HCT116 (cell line): ENCODE results near the gene MALRD1. TPM values are rescaled to one million over a fixed set of nuclear protein-coding genes. Genes with fewer than 3 reads are reported as not detected.

Source experiments
- ATAC-seq: fragments of 200-7000 bp; cut with Tn5 transposase; 2 replicates; pipeline ENCODE4 v1.9.1; 2020; ENCODE audit warnings: mild to moderate bottlenecking, moderate library complexity
- BruUV-seq: library from RNA; stranded (reverse); fragments of 400-500 nt; replicated peaks from 2 replicates; lab custom pipeline; 2021; lab: Mats Ljungman, UMichigan
- CTCF ChIA-PET: fragments of 300-600 bp; sonication (Branson Sonifier 250); formaldehyde crosslinking; loops from one replicate; lab custom pipeline; 2021; ENCODE audit warnings: antibody characterized with exemption; lab: Charles Lee
- POLR2A ChIA-PET: fragments of 300-600, 350-600 bp; sonication (Branson Sonifier 250); formaldehyde crosslinking; loops from one replicate; lab custom pipeline; 2021; ENCODE audit warnings: antibody characterized with exemption; lab: Charles Lee
- RAD21 ChIA-PET, 2 experiments: fragments of 300-600 bp; sonication (Branson Sonifier 250); formaldehyde crosslinking; loops; one replicate each; lab custom pipeline; 2023; ENCODE audit warnings: low total read pairs in 2 of 2; ENCODE audit not compliant: uncharacterized antibody in 2 of 2, unreplicated experiment in 2 of 2, low non-redundant PET in 1 of 2; lab: Charles Lee
- DNase-seq: peaks from one replicate; pipeline ENCODE4 v3.0.0-alpha.2; 2010; ENCODE audit warnings: low read depth, low spot score
- H2AFZ ChIP-seq: fragments of 200-600 bp; shearing (Covaris generic), sonication (generic); 2 replicates; pipeline ENCODE4 v1.6.1; 2017; ENCODE audit warnings: low read depth, mixed run types, mixed read lengths, antibody characterized with exemption, low read length; ENCODE audit not compliant: poor library complexity, severe bottlenecking
- H3K27ac ChIP-seq: 2 replicates; pipeline ENCODE4 v1.5.1; 2012; ENCODE audit warnings: low read depth, low read length
- H3K27me3 ChIP-seq: fragments of 200-600 bp; sonication (generic); 2 replicates; pipeline ENCODE4 v1.6.1; 2016; ENCODE audit warnings: mixed run types, low read length, mixed read lengths; ENCODE audit not compliant: insufficient read depth
- H3K36me3 ChIP-seq, 2 experiments: fragments of 200-500 bp in 1 of 2; fragments of 200-600 bp in 1 of 2; sonication (Bioruptor generic) in 1 of 2; sonication (generic) in 1 of 2; 2 replicates each; pipeline versions ENCODE4 v1.5.1 to v1.6.1; 2014 to 2016; ENCODE audit warnings: low read length in 2 of 2, inconsistent platforms in 1 of 2, mixed read lengths in 1 of 2, mixed run types in 1 of 2; ENCODE audit not compliant: insufficient read depth in 2 of 2, control insufficient read depth in 1 of 2
- H3K4me1 ChIP-seq, 2 experiments: fragments of 200-600 bp in 1 of 2; sonication (generic) in 1 of 2; 2 replicates each; pipeline versions ENCODE4 v1.5.1 to v1.6.1; 2012 to 2017; ENCODE audit warnings: low read length in 2 of 2, inconsistent platforms in 1 of 2, mild to moderate bottlenecking in 1 of 2, mixed read lengths in 1 of 2, mixed run types in 1 of 2, moderate library complexity in 1 of 2; ENCODE audit not compliant: insufficient read depth in 2 of 2, control insufficient read depth in 1 of 2
- H3K4me2 ChIP-seq: fragments of 200-600 bp; sonication (generic); 2 replicates; pipeline ENCODE4 v1.6.1; 2017; ENCODE audit warnings: mixed run types, low read length, mixed read lengths
- H3K4me3 ChIP-seq, 2 experiments: fragments of 200-600 bp in 1 of 2; sonication (generic) in 1 of 2; replicated peaks in 1 of 2; 2 replicates each; pipeline ENCODE4 v1.5.1; 2011 to 2016; ENCODE audit warnings: low read length in 2 of 2, control low read depth in 1 of 2, low read depth in 1 of 2, mild to moderate bottlenecking in 1 of 2, mixed read lengths in 1 of 2, mixed run types in 1 of 2
- H3K79me2 ChIP-seq: fragments of 200-600 bp; sonication (generic); 2 replicates; pipeline ENCODE4 v1.6.1; 2017; ENCODE audit warnings: mild to moderate bottlenecking, mixed run types, low read length, moderate library complexity, mixed read lengths; ENCODE audit not compliant: insufficient read depth
- H3K9ac ChIP-seq: fragments of 200-600 bp; sonication (generic); 2 replicates; pipeline ENCODE4 v1.6.1; 2016; ENCODE audit warnings: low read length, mixed read lengths
- H3K9me2 ChIP-seq: fragments of 200-600 bp; sonication (generic), shearing (Covaris generic); 2 replicates; pipeline ENCODE4 v1.6.1; 2017; ENCODE audit warnings: mixed run types, mild to moderate bottlenecking, moderate library complexity; ENCODE audit not compliant: insufficient read depth
- H3K9me3 ChIP-seq, 2 experiments: fragments of 200-500 bp in 1 of 2; fragments of 200-600 bp in 1 of 2; sonication (Bioruptor generic) in 1 of 2; sonication (generic) in 1 of 2; 2 replicates each; pipeline ENCODE4 v1.6.1; 2014 to 2017; ENCODE audit warnings: low read length in 2 of 2, mixed read lengths in 2 of 2, inconsistent platforms in 1 of 2, low read depth in 1 of 2, mild to moderate bottlenecking in 1 of 2, mixed run types in 1 of 2, moderate library complexity in 1 of 2; ENCODE audit not compliant: control insufficient read depth in 1 of 2, insufficient read depth in 1 of 2
- H4K20me1 ChIP-seq: fragments of 200-600 bp; sonication (generic), shearing (Covaris generic); 2 replicates; pipeline ENCODE4 v1.6.1; 2017; ENCODE audit warnings: mixed run types, mild to moderate bottlenecking, moderate library complexity; ENCODE audit not compliant: insufficient read depth
- CBX3 ChIP-seq: IDR thresholded peaks from 2 replicates; pipeline ENCODE4 v1.6.1; 2012; ENCODE audit warnings: low read depth
- CEBPB ChIP-seq: IDR thresholded peaks from 2 replicates; pipeline ENCODE4 v1.6.1; 2012; ENCODE audit warnings: low read depth
- EZH2 ChIP-seq: fragments of 200-600 bp; sonication (generic); IDR thresholded peaks from 2 replicates; pipeline ENCODE4 v1.6.1; 2017; ENCODE audit warnings: antibody characterized with exemption, mixed run types
- EZH2phosphoT487 ChIP-seq: fragments of 200-600 bp; IDR thresholded peaks from 2 replicates; pipeline ENCODE4 v1.6.1; 2018; ENCODE audit warnings: antibody characterized with exemption, borderline replicate concordance
- FOSL1 ChIP-seq: IDR thresholded peaks from 2 replicates; pipeline ENCODE4 v1.6.1; 2012; ENCODE audit warnings: low read depth
- JUND ChIP-seq: IDR thresholded peaks from 2 replicates; pipeline ENCODE4 v1.6.1; 2012
- POLR2A ChIP-seq: IDR thresholded peaks from 2 replicates; pipeline ENCODE4 v1.7.0; 2011; ENCODE audit warnings: borderline replicate concordance; ENCODE audit not compliant: insufficient read depth, insufficient read length; ENCODE audit errors: extremely low read depth
- SIN3A ChIP-seq: IDR thresholded peaks from 2 replicates; pipeline ENCODE4 v1.6.1; 2012; ENCODE audit warnings: low read depth
- SP1 ChIP-seq: IDR thresholded peaks from 2 replicates; pipeline ENCODE4 v1.6.1; 2012; ENCODE audit warnings: low read depth
- SRF ChIP-seq: IDR thresholded peaks from 2 replicates; pipeline ENCODE4 v1.6.1; 2012; ENCODE audit warnings: low read depth
- TCF7L2 ChIP-seq: IDR thresholded peaks from 2 replicates; pipeline ENCODE4 v1.7.0; 2011; ENCODE audit warnings: borderline replicate concordance, inconsistent platforms; ENCODE audit not compliant: insufficient read depth, insufficient read length; ENCODE audit errors: extremely low read depth
- ZFX ChIP-seq: fragments of 450-650 bp; IDR thresholded peaks from 2 replicates; pipeline ENCODE4 v1.6.1; 2017
- ZNF274 ChIP-seq: fragments of 200-500 bp; sonication (Bioruptor generic); IDR thresholded peaks from 2 replicates; pipeline ENCODE4 v1.6.1; 2014; ENCODE audit warnings: mild to moderate bottlenecking, low read depth, low read length, inconsistent platforms
- intact Hi-C: fragments of 100-400 bp; cut with micrococcal nuclease; formaldehyde crosslinking; loops from 2 replicates; pipeline ENCODE4 v1.10.0; 2022
- total RNA-seq: library from RNA; stranded (reverse); gene quantifications from one replicate; pipeline ENCODE4 v1.2.1, GENCODE V29; 2021; ENCODE audit not compliant: unreplicated experiment
- TF ChIP-seq, protein P1 (sequence below): IDR thresholded peaks from 2 replicates; pipeline ENCODE4 v1.6.1; 2012; ENCODE audit warnings: low read depth
- TF ChIP-seq, protein P2 (sequence below): IDR thresholded peaks from 2 replicates; pipeline ENCODE4 v1.6.1; 2012
- TF ChIP-seq, protein P3 (sequence below), 3 experiments: fragments of 200-600 bp in 1 of 3; sonication (generic) in 1 of 3; IDR thresholded peaks in 2 of 3; conservative IDR thresholded peaks in 1 of 3; 2 replicates each; pipeline ENCODE4 v1.5.1; 2012 to 2017; ENCODE audit warnings: low read depth in 2 of 3, low read length in 2 of 3, antibody characterized with exemption in 1 of 3, borderline replicate concordance in 1 of 3, control low read depth in 1 of 3, mild to moderate bottlenecking in 1 of 3, mixed read lengths in 1 of 3, mixed run types in 1 of 3, moderate library complexity in 1 of 3; ENCODE audit not compliant: insufficient read depth in 1 of 3

MALRD1 gene
- total RNA-seq, 1 experiment from 2014 or later = not detected

- ChIA-PET CTCF (no interaction called here), POLR2A (no interaction called here), RAD21 (no interaction called here)
- Histone ChIP-seq H3K4me2 (no peak overlapping the region), H3K9me3 (peaks cover 15 to 19% of the 10 kb centered on the region in 2 experiments; a peak in 3 of 4 replicates), H3K9ac (no peak overlapping the region), H2AFZ (no peak overlapping the region), H3K9me2 (no peaks in the 10 kb centered on the region), H3K27me3 (no peaks in the 10 kb centered on the region), H3K79me2 (no peaks in the 10 kb centered on the region), H3K36me3 (no peaks in the 10 kb centered on the region), H3K4me1 (no peaks in the 10 kb centered on the region), H3K4me3 (no peak overlapping the region), H3K27ac (no peak overlapping the region), H4K20me1 (no peaks in the 10 kb centered on the region)
- ATAC-seq (no peak), DNase-seq (no peak)
- no TSS peak for BruUV-seq
- intact Hi-C loops = no loop called here
- no peak for TF ChIP-seq SP1
- TF ChIP-seq, protein P1, sequence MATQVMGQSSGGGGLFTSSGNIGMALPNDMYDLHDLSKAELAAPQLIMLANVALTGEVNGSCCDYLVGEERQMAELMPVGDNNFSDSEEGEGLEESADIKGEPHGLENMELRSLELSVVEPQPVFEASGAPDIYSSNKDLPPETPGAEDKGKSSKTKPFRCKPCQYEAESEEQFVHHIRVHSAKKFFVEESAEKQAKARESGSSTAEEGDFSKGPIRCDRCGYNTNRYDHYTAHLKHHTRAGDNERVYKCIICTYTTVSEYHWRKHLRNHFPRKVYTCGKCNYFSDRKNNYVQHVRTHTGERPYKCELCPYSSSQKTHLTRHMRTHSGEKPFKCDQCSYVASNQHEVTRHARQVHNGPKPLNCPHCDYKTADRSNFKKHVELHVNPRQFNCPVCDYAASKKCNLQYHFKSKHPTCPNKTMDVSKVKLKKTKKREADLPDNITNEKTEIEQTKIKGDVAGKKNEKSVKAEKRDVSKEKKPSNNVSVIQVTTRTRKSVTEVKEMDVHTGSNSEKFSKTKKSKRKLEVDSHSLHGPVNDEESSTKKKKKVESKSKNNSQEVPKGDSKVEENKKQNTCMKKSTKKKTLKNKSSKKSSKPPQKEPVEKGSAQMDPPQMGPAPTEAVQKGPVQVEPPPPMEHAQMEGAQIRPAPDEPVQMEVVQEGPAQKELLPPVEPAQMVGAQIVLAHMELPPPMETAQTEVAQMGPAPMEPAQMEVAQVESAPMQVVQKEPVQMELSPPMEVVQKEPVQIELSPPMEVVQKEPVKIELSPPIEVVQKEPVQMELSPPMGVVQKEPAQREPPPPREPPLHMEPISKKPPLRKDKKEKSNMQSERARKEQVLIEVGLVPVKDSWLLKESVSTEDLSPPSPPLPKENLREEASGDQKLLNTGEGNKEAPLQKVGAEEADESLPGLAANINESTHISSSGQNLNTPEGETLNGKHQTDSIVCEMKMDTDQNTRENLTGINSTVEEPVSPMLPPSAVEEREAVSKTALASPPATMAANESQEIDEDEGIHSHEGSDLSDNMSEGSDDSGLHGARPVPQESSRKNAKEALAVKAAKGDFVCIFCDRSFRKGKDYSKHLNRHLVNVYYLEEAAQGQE = no peak
- TF ChIP-seq CEBPB = no peak
- TF ChIP-seq POLR2A = no peak
- TF ChIP-seq, protein P2, sequence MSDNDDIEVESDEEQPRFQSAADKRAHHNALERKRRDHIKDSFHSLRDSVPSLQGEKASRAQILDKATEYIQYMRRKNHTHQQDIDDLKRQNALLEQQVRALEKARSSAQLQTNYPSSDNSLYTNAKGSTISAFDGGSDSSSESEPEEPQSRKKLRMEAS = no peak
- no peak for TF ChIP-seq ZFX
- TF ChIP-seq EZH2phosphoT487 = no peak
- no peak for TF ChIP-seq SIN3A
- no peak for TF ChIP-seq FOSL1
- no peak for TF ChIP-seq JUND
- no peak for TF ChIP-seq SRF
- TF ChIP-seq EZH2 = no peak
- no peak for TF ChIP-seq CBX3
- TF ChIP-seq, protein P3, sequence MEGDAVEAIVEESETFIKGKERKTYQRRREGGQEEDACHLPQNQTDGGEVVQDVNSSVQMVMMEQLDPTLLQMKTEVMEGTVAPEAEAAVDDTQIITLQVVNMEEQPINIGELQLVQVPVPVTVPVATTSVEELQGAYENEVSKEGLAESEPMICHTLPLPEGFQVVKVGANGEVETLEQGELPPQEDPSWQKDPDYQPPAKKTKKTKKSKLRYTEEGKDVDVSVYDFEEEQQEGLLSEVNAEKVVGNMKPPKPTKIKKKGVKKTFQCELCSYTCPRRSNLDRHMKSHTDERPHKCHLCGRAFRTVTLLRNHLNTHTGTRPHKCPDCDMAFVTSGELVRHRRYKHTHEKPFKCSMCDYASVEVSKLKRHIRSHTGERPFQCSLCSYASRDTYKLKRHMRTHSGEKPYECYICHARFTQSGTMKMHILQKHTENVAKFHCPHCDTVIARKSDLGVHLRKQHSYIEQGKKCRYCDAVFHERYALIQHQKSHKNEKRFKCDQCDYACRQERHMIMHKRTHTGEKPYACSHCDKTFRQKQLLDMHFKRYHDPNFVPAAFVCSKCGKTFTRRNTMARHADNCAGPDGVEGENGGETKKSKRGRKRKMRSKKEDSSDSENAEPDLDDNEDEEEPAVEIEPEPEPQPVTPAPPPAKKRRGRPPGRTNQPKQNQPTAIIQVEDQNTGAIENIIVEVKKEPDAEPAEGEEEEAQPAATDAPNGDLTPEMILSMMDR (IDR thresholded peaks at IDR 0.05 in 2 of 3, conservative IDR thresholded peaks at IDR 0.05 in 1 of 3; ENCODE audit: borderline replicate concordance in 1 of 3, insufficient read depth in 1 of 3, low read depth in 2 of 3, low read length in 2 of 3) = no peak
- no peak for TF ChIP-seq TCF7L2
- no peak for TF ChIP-seq ZNF274
Measured at GRCh38 chr10:19367176-19367575, 318.6 kb downstream of the MALRD1 start.
